Nephron progenitor cell (in vitro differentiated cells): ENCODE data around the gene JAZF1.

ENCODE experiments used
- DNase-seq: peaks from one replicate; pipeline ENCODE4 v3.0.0; 2021
- H3K27ac Mint-ChIP-seq: 2 replicates; pipeline ENCODE4 v1.8.0; 2021; ENCODE audit warnings: mild to moderate bottlenecking, moderate library complexity, mixed read lengths
- H3K27me3 Mint-ChIP-seq: 2 replicates; pipeline ENCODE4 v1.8.0; 2021; ENCODE audit warnings: mild to moderate bottlenecking, low read depth, mixed read lengths; ENCODE audit not compliant: poor library complexity
- H3K36me3 Mint-ChIP-seq: 2 replicates; pipeline ENCODE4 v1.8.0; 2021; ENCODE audit warnings: low read depth, mixed read lengths
- H3K4me1 Mint-ChIP-seq: 2 replicates; pipeline ENCODE4 v1.8.0; 2021; ENCODE audit warnings: mixed read lengths
- H3K4me3 Mint-ChIP-seq: 2 replicates; pipeline ENCODE4 v1.8.0; 2021; ENCODE audit warnings: mild to moderate bottlenecking, moderate library complexity, mixed read lengths
- H3K9me3 Mint-ChIP-seq: 2 replicates; pipeline ENCODE4 v1.8.0; 2021; ENCODE audit warnings: mild to moderate bottlenecking, moderate library complexity, mixed read lengths
- CTCF ChIP-seq: fragments of 200-600 bp; sonication (generic); IDR thresholded peaks from 2 replicates; pipeline ENCODE4 v1.5.0; 2021; ENCODE audit warnings: antibody characterized with exemption

Gene JAZF1

GRCh38 chr7:28006491-28006890, 174.1 kb downstream of the JAZF1 start:
- no peak for DNase-seq
- Mint-ChIP-seq H3K9me3 (no peaks in the 10 kb centered on the region), H3K27me3 (no peaks in the 10 kb centered on the region), H3K4me3 (no peak overlapping the region), H3K36me3 (no peaks in the 10 kb centered on the region), H3K4me1 (peaks cover 5% of the 10 kb centered on the region), H3K27ac (no peak overlapping the region)
- TF ChIP-seq CTCF, result no peak

DNA sequence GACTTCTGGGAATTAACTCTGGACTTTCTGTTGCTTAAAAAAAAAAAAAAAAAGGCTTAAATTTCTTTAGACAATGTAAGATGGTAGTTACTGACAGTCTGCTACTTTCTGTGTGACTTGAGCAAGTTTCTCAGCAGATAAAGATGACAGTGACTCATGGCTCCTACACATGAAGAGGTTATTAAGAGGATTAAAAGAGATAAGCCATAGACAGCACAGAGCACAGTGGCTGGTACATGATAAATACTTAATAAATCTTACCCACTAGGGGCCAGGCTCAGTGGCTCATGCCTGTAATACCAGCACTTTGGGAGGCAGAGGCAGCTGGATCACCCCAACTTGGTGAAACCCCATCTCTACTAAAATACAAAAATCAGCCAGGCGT, 174.8 kb downstream of the JAZF1 start:
- Mint-ChIP-seq H3K36me3 (no peaks in the 10 kb centered on the region), H3K4me3 (no peak overlapping the region), H3K9me3 (no peaks in the 10 kb centered on the region), H3K27me3 (no peaks in the 10 kb centered on the region), H3K4me1 (peaks cover 5% of the 10 kb centered on the region), H3K27ac (no peak overlapping the region)
- no peak for TF ChIP-seq CTCF
- DNase-seq, result no peak

DNA sequence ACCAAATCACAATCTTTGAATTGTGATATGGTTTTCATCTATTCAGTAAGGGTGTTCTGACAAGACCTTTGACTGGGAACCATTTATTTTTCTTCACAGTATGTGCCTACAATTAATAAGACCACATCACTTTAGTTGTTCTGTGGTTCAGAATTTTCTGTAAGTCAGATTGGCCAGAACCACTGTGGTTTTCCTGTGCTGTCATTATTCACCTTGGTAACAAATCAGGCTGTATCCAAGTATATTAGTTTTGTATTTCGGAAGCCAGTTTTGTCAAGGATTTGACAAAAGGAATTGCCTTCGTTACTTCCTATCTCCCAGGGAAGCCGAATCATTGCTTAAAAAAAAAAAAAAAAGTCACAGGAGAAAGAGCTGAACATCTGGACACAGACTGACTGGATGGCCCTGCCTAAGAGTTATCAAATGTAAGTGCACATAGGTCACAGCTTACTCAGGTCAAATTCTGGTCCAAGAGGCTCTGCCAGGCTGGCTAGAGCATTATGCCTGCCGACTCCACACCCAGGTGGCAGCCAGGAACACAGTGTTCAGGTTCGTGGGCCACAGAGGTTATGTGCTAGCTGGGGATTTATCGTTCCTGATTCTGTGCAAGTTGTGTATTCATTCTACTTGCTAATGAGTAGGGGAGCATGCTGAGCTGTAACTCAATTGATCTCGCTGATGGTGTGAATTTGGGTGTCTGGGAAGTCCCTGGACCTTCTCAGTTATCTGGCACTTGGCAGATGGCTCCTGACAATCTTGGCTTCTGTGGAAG, 175.3 kb downstream of the JAZF1 start:
- H3K4me1 Mint-ChIP-seq, result peaks cover 5% of the 10 kb centered on the region
- no peaks in the 10 kb centered on the region for H3K36me3 Mint-ChIP-seq
- no peak for DNase-seq
- no peak overlapping the region for H3K27ac Mint-ChIP-seq
- H3K27me3 Mint-ChIP-seq, result no peaks in the 10 kb centered on the region
- H3K4me3 Mint-ChIP-seq, result no peak overlapping the region
- H3K9me3 Mint-ChIP-seq, result no peaks in the 10 kb centered on the region
- TF ChIP-seq CTCF, result no peak

DNA sequence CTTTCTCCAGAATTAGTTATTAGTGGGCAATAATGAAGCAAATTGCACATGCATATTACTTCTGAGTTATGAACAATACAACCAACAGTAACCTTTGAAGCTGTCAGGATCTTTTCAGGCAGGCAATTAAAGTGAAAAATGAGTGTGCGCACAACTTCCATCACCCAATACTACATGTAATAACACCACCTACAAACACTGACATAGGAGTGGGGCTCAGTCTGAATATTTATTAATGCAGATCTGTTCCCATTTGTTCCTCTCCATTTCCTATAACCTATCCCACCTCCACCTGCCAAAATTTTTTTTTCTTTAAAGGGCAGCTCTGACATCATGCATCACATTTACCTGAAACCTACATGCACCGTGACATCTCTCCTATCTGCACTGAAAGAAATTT, 177.2 kb downstream of the JAZF1 start:
- no peaks in the 10 kb centered on the region for H3K9me3 Mint-ChIP-seq
- no peak overlapping the region for H3K27ac Mint-ChIP-seq
- no peak for DNase-seq
- no peaks in the 10 kb centered on the region for H3K36me3 Mint-ChIP-seq
- no peak overlapping the region for H3K4me3 Mint-ChIP-seq
- H3K27me3 Mint-ChIP-seq, result no peaks in the 10 kb centered on the region
- H3K4me1 Mint-ChIP-seq, result peaks cover 5% of the 10 kb centered on the region
- no peak for TF ChIP-seq CTCF

DNA sequence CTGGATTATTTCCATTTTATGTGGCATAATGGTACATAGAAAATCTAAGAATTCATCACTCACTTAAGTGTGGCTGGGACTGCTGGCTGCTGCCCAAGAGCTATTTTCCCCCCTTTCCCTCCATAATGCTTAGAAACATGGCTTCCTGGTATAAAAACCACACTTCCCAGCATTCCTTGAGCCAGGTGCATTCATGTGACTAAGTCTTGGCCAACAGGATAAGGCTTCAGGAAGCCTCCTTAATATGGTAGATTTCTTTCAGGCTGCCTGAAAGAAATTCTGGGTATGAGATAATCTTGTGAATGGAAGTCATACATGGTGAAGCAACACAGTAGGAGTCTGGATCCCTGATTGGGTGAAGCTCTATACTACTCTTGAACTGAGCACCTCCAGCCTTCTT, 178.0 kb downstream of the JAZF1 start:
- no peaks in the 10 kb centered on the region for H3K36me3 Mint-ChIP-seq
- H3K4me1 Mint-ChIP-seq, result peaks cover 5% of the 10 kb centered on the region
- DNase-seq, result no peak
- no peak overlapping the region for H3K4me3 Mint-ChIP-seq
- H3K9me3 Mint-ChIP-seq, result peaks cover 3% of the 10 kb centered on the region
- TF ChIP-seq CTCF, result no peak
- H3K27ac Mint-ChIP-seq, result no peak overlapping the region
- no peaks in the 10 kb centered on the region for H3K27me3 Mint-ChIP-seq

- Mint-ChIP-seq H3K27ac (no peak overlapping the region), H3K4me1 (peaks cover 5% of the 10 kb centered on the region), H3K27me3 (no peaks in the 10 kb centered on the region), H3K4me3 (no peak overlapping the region), H3K36me3 (no peaks in the 10 kb centered on the region), H3K9me3 (peaks cover 4% of the 10 kb centered on the region)
- TF ChIP-seq CTCF, result no peak
- DNase-seq, result no peak
These were observed 178.7 kb downstream of the JAZF1 start for GRCh38 chr7:28001896-28002295.
